ENCODE results near the gene NPRL2. TPM values are rescaled to one million over a fixed set of nuclear protein-coding genes. Genes with fewer than 3 reads are reported as not detected.

The NPRL2 gene
- total RNA-seq, 3 donors from 2014 or later (not counting 1 experiment from before 2014, with no cell fraction given): 78.9 to 87.6 (median 80.9) TPM

DNA sequence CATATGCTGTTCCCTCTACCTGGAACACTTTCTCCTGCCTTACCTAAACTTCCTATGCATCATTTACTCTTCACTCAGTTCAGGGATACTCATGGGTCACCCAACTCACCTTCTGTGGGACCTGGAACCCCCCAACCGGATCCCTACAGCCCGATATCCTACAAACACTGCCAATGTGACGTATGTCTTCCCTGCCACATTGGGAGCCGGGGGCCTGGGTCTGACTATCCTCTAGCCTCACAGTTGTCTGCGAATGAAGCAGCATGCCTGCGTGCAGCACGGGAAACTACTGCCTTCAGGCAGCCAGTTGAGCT lies 405 bp downstream of the NPRL2 start:
- no peak for DNase-seq
- H3K27ac Mint-ChIP-seq: peak overlapping the region; percentile 96 to 98

DNA sequence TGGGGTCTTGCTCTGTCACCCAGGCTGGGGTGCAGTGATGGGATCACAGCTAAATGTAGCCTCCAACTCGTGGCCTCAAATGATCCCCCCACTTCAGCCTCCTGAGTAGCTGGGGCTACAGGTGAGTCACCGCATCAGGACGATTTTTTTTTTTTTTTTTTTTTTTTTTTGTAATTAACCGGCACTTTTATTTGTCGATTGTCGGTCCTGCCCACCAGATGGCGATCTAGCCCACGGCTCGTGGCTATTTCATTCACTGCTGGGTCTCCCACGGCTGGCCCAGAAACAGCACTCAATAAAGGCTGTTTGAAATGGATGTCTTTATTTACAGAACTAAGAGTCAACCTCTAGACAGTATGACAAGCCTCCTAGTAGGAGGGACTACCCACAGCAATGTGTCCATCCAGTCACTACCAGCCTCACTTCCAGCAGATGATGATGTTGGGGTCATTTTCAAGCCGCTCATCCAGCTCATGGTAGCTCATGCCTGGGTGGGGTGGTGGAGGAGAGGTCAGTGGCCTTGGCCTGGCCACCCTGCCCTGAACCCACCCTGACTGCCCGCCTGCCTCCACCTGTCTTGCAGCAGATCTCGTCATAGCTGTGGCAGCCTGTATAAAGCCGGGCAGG lies 3.3 kb downstream of the NPRL2 start:
- WGBS (ENCODE audit: insufficient coverage): 29% methylated on average over 13 of the region's 14 CpGs
- ATAC-seq (peak; percentile 20 to 49 (median 37)), DNase-seq (peak; percentile 76 to 91)
- no peaks in the 10 kb centered on the region for H3K27me3 ChIP-seq (ENCODE audit: control insufficient read depth, insufficient read depth, low read length)
- Mint-ChIP-seq H3K27ac (peak overlapping the region; percentile 57 to 70), H3K36me3 (no peaks in the 10 kb centered on the region), H3K9me3 (no peaks in the 10 kb centered on the region), H3K27me3 (ENCODE audit: low read depth in 2 of 2) (no peaks in the 10 kb centered on the region), H3K4me3 (peak overlapping the region; percentile 77), H3K4me1 (peaks cover 43 to 80% of the 10 kb centered on the region in 2 donors)
- no peak overlapping the region for H3K4me3 ChIP-seq (ENCODE audit: low read length)
- H3K4me1 ChIP-seq (ENCODE audit: control insufficient read depth, insufficient read depth, low read length): peaks cover 87% of the 10 kb centered on the region
- H3K9me3 ChIP-seq (ENCODE audit: control insufficient read depth, insufficient read depth, low read length): no peaks in the 10 kb centered on the region
- intact Hi-C loops (cut with micrococcal nuclease): loop anchor here (1.0 kb wide), 3 partner anchors 195 to 264 kb away; partner anchors contain the start of gene CISH
- peak overlapping the region; percentile 19 for H3K27ac ChIP-seq (ENCODE audit: low read length)
- peaks cover 27% of the 10 kb centered on the region for H3K36me3 ChIP-seq (ENCODE audit: control insufficient read depth, insufficient read depth, low read length)
- TF ChIP-seq, protein P1, sequence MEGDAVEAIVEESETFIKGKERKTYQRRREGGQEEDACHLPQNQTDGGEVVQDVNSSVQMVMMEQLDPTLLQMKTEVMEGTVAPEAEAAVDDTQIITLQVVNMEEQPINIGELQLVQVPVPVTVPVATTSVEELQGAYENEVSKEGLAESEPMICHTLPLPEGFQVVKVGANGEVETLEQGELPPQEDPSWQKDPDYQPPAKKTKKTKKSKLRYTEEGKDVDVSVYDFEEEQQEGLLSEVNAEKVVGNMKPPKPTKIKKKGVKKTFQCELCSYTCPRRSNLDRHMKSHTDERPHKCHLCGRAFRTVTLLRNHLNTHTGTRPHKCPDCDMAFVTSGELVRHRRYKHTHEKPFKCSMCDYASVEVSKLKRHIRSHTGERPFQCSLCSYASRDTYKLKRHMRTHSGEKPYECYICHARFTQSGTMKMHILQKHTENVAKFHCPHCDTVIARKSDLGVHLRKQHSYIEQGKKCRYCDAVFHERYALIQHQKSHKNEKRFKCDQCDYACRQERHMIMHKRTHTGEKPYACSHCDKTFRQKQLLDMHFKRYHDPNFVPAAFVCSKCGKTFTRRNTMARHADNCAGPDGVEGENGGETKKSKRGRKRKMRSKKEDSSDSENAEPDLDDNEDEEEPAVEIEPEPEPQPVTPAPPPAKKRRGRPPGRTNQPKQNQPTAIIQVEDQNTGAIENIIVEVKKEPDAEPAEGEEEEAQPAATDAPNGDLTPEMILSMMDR (IDR thresholded peaks at IDR 0.05): peak; percentile 66

More for the DNA sequence above, 405 bp downstream of the NPRL2 start:
- H3K4me1 Mint-ChIP-seq: peaks cover 38 to 67% of the 10 kb centered on the region in 2 donors
- WGBS (ENCODE audit: insufficient coverage): 13% methylated on average over 7 of the region's 7 CpGs
- intact Hi-C loops (cut with micrococcal nuclease): loop anchor here (1.0 to 10.0 kb wide), 2 partner anchors 78 to 1035 kb away; partner anchors contain the start of gene MANF
- peak overlapping the region; percentile 96 for H3K4me3 Mint-ChIP-seq
- Histone ChIP-seq H3K36me3 (ENCODE audit: control insufficient read depth, insufficient read depth, low read length) (peaks cover 53% of the 10 kb centered on the region), H3K4me1 (ENCODE audit: control insufficient read depth, insufficient read depth, low read length) (peaks cover 65% of the 10 kb centered on the region), H3K27ac (ENCODE audit: low read length) (peak overlapping the region; percentile 90), H3K27me3 (ENCODE audit: control insufficient read depth, insufficient read depth, low read length) (no peaks in the 10 kb centered on the region), H3K9me3 (ENCODE audit: control insufficient read depth, insufficient read depth, low read length) (no peaks in the 10 kb centered on the region), H3K4me3 (ENCODE audit: low read length) (peak overlapping the region; percentile 86)
- H3K27me3 Mint-ChIP-seq (ENCODE audit: low read depth in 2 of 2): no peaks in the 10 kb centered on the region
- TF ChIP-seq, protein P1 (IDR thresholded peaks at IDR 0.05): no peak
- ATAC-seq: no peak
- no peaks in the 10 kb centered on the region for H3K9me3 Mint-ChIP-seq
- no peaks in the 10 kb centered on the region for H3K36me3 Mint-ChIP-seq

DNA sequence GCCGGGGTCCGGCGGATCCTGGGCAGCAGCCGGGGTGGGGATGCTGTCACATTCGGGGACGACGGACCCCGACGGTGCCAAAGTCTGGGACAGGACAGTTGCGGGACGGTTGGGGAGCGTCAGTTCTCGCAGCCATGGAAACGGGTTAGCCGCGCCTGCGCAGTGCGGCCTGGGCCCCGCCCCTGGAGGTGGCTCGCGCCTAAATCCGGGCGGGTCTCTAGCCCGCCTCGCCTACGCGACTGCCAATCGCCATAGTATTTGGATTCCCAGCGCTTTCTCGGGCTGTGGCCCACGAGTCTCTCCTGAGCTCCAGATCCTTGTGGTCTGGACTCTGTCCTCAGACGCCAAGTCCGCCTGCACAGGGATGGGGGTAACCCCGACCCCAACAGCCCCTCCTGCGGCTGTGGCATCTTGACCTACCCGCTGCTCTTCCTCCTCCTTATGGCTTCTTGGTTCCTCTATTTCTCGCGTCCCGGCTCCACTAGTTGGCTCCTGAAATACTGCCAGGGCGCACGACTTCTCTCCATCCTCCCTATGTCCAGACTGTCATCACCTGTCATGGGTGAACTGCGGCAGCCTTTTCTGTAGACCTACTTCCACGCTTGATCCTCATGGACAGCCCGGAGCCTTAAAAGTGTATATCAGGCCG lies 4.9 kb downstream of the NPRL2 start, which contains the start of gene ZMYND10:
ZMYND10 (minus strand) TSS at position 147 of the 649 bp plus-strand sequence. CDS start 153 bp downstream, outside the sequence.
- Histone ChIP-seq H3K36me3 (ENCODE audit: control insufficient read depth, insufficient read depth, low read length) (peaks cover 23% of the 10 kb centered on the region), H3K4me1 (ENCODE audit: control insufficient read depth, insufficient read depth, low read length) (peaks cover 90% of the 10 kb centered on the region), H3K27ac (ENCODE audit: low read length) (no peak within 1 kb of the TSS), H3K9me3 (ENCODE audit: control insufficient read depth, insufficient read depth, low read length) (no peaks in the 10 kb centered on the region), H3K4me3 (ENCODE audit: low read length) (peak within 1 kb of the TSS; percentile 11), H3K27me3 (ENCODE audit: control insufficient read depth, insufficient read depth, low read length) (no peaks in the 10 kb centered on the region)
- Mint-ChIP-seq H3K36me3 (no peaks in the 10 kb centered on the region), H3K27me3 (ENCODE audit: low read depth in 2 of 2) (no peaks in the 10 kb centered on the region), H3K4me1 (peaks cover 39 to 88% of the 10 kb centered on the region in 2 donors), H3K9me3 (no peaks in the 10 kb centered on the region), H3K27ac (peak within 1 kb of the TSS in 1 of 2 donors; percentile 73), H3K4me3 (peak within 1 kb of the TSS; percentile 82)
- TF ChIP-seq, protein P1 (IDR thresholded peaks at IDR 0.05): no peak
- ATAC-seq (no peak), DNase-seq (peak; percentile 47 to 88)
- WGBS (ENCODE audit: insufficient coverage): 16% methylated on average over 45 of the region's 45 CpGs
- intact Hi-C loops (cut with micrococcal nuclease): no loop called here

Measured in natural killer cell (primary cell).